Heart left ventricle (tissue), 13 donors: ENCODE results near the gene NAALADL2.

Experiments used
- CTCF ChIP-seq, 12 donors: fragments of 200-600 bp; sonication (generic) in 4 of 12; IDR thresholded peaks; one replicate each; pipeline versions ENCODE4 v1.5.0 to v1.8.0; 2018 to 2022; ENCODE audit warnings: antibody characterized with exemption in 12 of 12, mild to moderate bottlenecking in 5 of 12
- POLR2A ChIP-seq, 2 donors: fragments of 450-650 bp; IDR thresholded peaks; one replicate each; pipeline ENCODE4 v1.6.1; 2017; ENCODE audit warnings: antibody characterized with exemption in 2 of 2, mild to moderate bottlenecking in 2 of 2, moderate library complexity in 2 of 2
- donor health status: ischemic (EF 13 %, LVEDD 7.1; RV severe dilation, severe dysfunction).
- donor health status: DM: no; HTN: yes; CAD: no.
- donor health status: DM: no; HTN: no; CAD: no.
- donor health status: ischemic (EF 25% LVEDD 6.9; RV normal size, moderate dysfunction).
- donor health status: ischemic (EF 25% LVEDD 5.7; RV mildly dilated, moderate dysfunction).
- donor health status: ischemic (EF 35%, LVEDD 5.7; RV mildly dilated, moderate dysfunction).
- donor health status: nonischemic (EF 11% LVEDD 7.7; RV severe dilation, severe dysfunction).
- donor health status: DM: yes; HTN: yes; CAD: no.
- donor health status: PGD.
- donor health status: ischemic (EF 29% LVEDD 5.4; RV normal size, mild dysfunction).
- donor health status: nonischemic (EF 23%, LVEDD 6.1; RV moderate dilation, normal function).

DNA sequence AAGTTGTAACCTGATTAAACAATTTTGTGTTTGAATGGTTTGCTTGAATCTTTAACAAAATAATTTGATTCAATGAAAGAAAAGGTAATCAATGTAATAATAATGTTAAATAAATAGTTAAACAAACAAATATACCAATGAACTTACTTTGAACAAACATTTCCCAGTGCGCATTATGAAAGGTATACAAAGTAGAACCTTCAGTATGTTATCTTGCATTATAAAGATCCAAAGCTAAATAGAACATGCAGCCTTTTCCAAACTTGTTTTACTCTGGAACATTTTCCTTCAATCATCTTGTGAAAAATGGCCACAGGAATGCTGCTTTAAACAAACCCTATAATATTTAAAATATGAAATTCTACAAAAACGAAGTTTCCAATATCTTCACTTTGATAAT, 620.0 kb downstream of the NAALADL2 start:
- TF ChIP-seq CTCF (IDR thresholded peaks at IDR 0.05), result no peak
- TF ChIP-seq POLR2A (IDR thresholded peaks at IDR 0.05), result no peak
